ENCODE measurements around the gene MYL7.

Gene MYL7

DNA sequence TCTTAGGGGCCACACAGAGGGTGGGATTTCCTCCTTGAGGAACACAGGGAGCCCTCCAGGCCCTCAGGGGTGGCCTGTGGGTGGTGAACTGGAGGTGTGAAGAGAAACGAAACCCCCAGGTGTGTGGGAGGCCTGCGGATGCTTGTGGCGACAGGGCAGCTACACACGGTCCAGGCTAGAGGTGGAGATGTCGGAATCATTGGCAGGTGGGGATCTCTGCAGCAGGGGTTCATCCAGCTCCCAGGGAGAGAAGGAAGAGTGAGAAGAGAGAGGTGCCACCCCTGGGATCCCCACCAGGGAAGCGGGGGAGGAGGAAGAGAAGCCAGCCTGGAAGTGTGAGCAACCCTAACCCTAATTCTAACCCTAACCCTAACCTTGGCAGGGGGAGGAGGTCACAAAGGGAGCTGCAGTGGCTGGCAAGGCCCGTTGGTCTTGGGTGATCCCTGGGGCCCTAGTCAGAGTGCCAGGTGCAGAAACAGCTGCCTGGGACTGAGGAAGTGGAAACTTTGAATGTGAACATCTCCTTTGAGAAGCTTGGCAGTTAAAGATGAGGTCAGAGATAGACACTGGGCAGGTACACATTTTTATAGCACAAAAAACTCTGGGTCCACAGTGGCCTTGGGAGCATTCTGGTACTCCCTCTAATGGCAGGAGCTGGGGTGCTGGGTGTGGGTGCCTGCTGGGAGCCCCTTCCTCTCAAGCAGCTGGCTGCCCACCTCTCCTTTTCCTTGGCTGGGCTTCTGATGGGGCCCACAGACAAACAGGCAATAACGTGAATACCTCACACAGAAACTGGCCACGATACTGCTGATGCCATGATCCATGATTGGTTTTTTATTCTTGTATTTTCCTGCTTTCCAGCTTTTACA, 43.8 kb downstream of the MYL7 start:
- Mint-ChIP-seq H3K27ac (peak overlapping the region; percentile 89), H3K4me1 (peaks cover 61% of the 10 kb centered on the region), H3K27me3 (no peaks in the 10 kb centered on the region), H3K9me3 (no peaks in the 10 kb centered on the region), H3K36me3 (no peaks in the 10 kb centered on the region), H3K4me3 (peak overlapping the region; percentile 45)
- ATAC-seq = peak; percentile 94

DNA sequence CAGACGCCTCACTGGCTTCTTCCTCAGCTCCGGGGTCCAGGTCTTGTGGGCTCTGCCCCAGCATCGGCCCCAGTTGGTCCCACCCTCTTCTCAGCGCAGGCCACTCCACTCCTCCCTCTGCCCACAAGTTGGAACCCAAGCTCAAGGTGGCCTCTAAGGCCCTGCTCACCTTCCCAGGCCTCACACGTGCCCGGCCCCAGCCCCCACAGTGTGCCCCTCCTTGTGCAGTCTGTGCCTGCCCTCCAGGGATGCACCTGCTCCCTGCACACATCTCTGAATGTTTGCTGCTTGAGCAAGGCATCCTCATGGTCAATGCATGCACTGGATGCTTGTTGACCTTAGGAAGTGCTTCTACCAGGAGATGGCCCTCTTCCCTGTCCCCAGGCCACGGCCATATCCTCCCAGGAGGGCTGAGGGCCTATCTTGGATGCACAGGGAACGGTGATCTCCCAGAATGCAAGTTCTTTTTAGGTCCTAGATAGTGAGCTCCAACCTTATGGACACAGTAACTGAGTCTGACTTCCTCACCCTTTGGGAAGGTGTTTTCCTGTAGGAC, 44.7 kb downstream of the MYL7 start:
- H3K9me3 Mint-ChIP-seq = no peaks in the 10 kb centered on the region
- H3K27me3 Mint-ChIP-seq = no peaks in the 10 kb centered on the region
- peak overlapping the region; percentile 4 for H3K4me3 Mint-ChIP-seq
- H3K27ac Mint-ChIP-seq = peak overlapping the region; percentile 89
- H3K4me1 Mint-ChIP-seq = peaks cover 55% of the 10 kb centered on the region
- H3K36me3 Mint-ChIP-seq = no peaks in the 10 kb centered on the region
- no peak for ATAC-seq

DNA sequence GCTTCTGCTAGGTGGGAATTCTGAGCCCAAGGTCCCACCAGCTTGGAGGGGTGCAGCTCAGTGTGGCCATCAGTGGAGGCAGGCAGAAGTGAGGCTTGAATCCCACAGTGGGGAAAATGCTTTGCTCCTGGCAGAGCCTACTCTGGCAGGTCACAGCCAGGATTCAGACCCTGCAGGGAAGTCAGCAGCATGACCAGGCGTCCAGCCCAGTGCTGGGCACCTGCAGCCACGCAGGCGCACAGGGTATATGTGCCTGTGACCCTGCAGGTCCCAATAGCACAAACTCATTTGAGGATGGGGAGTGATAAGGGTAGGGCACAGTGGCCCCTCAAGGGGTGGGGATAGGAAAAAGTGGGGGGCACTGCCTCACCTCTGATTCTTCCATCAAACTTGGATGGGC, 45.4 kb downstream of the MYL7 start:
- ATAC-seq = no peak

DNA sequence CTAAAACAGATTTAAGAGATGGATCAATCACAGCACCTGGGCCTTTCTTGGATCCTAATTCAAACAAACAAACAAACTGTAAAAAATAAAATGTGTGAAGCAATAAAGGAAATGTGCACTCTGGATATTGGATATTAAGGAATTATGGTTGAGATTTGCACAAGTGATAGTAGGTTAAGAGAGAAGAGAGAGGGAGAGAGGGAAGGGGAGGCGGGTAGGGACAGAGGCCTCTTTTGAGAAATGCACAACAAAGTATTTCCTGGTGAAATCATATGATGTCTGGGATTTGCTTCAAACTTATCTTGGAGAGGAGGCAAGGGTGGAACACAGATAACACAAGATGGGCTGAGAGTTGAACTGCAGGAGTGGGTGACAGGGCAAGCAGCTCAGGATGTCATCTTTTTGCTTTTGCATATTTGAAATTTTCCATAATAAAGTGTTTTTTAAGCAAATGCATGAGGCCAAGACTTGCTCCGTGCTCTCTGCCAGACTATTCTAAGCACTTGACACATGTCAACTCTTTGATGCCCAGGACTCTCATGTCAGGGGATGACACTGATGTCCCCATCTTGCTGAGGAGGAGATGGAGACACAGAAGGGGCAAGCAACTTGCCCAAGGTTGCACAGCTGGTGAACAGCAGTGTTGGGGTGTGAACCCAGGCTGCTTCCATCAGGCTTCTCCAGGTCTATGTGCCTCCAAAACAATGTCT, 46.1 kb downstream of the MYL7 start:
- Mint-ChIP-seq H3K4me1 (peaks cover 43% of the 10 kb centered on the region), H3K27ac (peak overlapping the region; percentile 46), H3K27me3 (no peaks in the 10 kb centered on the region), H3K9me3 (no peaks in the 10 kb centered on the region), H3K4me3 (no peak overlapping the region), H3K36me3 (no peaks in the 10 kb centered on the region)
- no peak for ATAC-seq

More for the DNA sequence above, 45.4 kb downstream of the MYL7 start:
- Mint-ChIP-seq H3K4me3 (no peak overlapping the region), H3K27ac (no peak overlapping the region), H3K36me3 (no peaks in the 10 kb centered on the region), H3K9me3 (no peaks in the 10 kb centered on the region), H3K27me3 (no peaks in the 10 kb centered on the region), H3K4me1 (peaks cover 49% of the 10 kb centered on the region)

- H3K27me3 Mint-ChIP-seq = no peaks in the 10 kb centered on the region
- peaks cover 43% of the 10 kb centered on the region for H3K4me1 Mint-ChIP-seq
- no peaks in the 10 kb centered on the region for H3K9me3 Mint-ChIP-seq
- H3K4me3 Mint-ChIP-seq = no peak overlapping the region
- ATAC-seq = no peak
- no peaks in the 10 kb centered on the region for H3K36me3 Mint-ChIP-seq
- peak overlapping the region; percentile 46 for H3K27ac Mint-ChIP-seq
Measured at GRCh38 chr7:44094365-44094764, 46.8 kb downstream of the MYL7 start.

DNA sequence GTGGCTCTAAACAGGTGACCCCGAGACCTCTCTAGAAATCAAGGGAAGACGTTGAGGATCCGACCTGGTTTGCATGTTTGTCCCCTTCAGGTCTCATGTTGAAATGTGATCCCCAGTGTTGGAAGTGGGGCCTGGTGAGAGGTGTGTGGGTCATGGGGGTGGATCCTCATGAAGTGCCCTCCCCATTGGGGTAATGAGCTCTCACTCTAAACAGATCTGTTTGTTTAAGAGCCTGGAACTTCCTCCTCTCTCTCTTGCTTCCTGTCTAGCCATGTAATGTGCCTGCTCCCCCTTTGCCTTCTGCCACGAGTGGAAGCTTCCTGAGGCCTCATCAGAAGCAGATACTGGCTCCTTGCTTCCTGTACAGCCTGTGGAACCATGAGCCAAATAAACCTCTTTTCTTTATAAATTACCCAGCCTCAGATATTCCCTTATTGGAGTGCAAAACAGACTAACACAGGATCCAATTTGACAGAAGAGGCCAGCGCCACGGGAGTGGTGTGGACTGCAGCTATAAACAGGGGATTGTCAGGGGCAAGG, 48.0 kb downstream of the MYL7 start:
- no peaks in the 10 kb centered on the region for H3K27me3 Mint-ChIP-seq
- H3K4me1 Mint-ChIP-seq = peaks cover 43% of the 10 kb centered on the region
- no peak for ATAC-seq
- no peak overlapping the region for H3K4me3 Mint-ChIP-seq
- no peaks in the 10 kb centered on the region for H3K36me3 Mint-ChIP-seq
- H3K27ac Mint-ChIP-seq = no peak overlapping the region
- H3K9me3 Mint-ChIP-seq = no peaks in the 10 kb centered on the region
